ENCODE data around the gene CUEDC1.

GRCh38 chr17:57940653-57941329 lies 14.4 kb downstream of the CUEDC1 start:
- TF ChIP-seq POLR2AphosphoS5 (IDR thresholded peaks at IDR 0.05; ENCODE audit: low read depth, low read length), result no peak
- no peak for TF ChIP-seq POLR2A (IDR thresholded peaks at IDR 0.05; ENCODE audit: low read depth, low read length)
- TF ChIP-seq TAF1 (IDR thresholded peaks at IDR 0.05; ENCODE audit: borderline replicate concordance, low read depth, low read length), result no peak

All from GM12892 (cell line).